Fibroblast of pulmonary artery (primary cell): ENCODE measurements around the gene ABHD16A.

ENCODE experiments used
- DNase-seq: peaks from one replicate; pipeline ENCODE4 v3.0.0-alpha.2; 2010; ENCODE audit warnings: low read depth
- H3K4me3 ChIP-seq: replicated peaks from 2 replicates; pipeline ENCODE4 v1.5.1; 2011; ENCODE audit warnings: low read depth, mild to moderate bottlenecking, control low read depth, low read length, moderate library complexity
- TF ChIP-seq, protein P1 (sequence below): IDR thresholded peaks from 2 replicates; pipeline ENCODE4 v1.5.1; 2011; ENCODE audit warnings: mild to moderate bottlenecking, control low read depth, low read length, inconsistent platforms; ENCODE audit errors: missing control alignments

ABHD16A gene

DNA sequence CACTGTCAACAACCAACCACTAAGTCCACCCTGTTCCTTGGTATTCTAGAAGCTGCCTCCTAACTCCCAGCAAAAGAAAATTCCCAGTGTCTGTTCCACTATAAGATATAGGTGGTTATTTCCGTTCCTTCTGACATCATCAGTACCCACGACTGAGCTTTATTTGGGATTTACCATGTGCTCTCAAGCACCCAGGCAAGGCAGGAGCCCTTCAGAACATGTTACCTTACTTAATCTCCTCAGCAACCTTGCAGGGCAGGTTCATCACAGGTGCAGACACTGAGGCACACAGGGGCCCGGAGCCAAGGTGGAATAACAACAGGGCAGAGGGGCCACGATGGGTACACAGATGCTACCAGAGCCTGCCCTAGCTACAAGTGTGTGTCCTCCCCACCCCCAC is 10.8 kb downstream of the ABHD16A start:
- no peak for DNase-seq
- no peak overlapping the region for H3K4me3 ChIP-seq
- TF ChIP-seq, protein P1, sequence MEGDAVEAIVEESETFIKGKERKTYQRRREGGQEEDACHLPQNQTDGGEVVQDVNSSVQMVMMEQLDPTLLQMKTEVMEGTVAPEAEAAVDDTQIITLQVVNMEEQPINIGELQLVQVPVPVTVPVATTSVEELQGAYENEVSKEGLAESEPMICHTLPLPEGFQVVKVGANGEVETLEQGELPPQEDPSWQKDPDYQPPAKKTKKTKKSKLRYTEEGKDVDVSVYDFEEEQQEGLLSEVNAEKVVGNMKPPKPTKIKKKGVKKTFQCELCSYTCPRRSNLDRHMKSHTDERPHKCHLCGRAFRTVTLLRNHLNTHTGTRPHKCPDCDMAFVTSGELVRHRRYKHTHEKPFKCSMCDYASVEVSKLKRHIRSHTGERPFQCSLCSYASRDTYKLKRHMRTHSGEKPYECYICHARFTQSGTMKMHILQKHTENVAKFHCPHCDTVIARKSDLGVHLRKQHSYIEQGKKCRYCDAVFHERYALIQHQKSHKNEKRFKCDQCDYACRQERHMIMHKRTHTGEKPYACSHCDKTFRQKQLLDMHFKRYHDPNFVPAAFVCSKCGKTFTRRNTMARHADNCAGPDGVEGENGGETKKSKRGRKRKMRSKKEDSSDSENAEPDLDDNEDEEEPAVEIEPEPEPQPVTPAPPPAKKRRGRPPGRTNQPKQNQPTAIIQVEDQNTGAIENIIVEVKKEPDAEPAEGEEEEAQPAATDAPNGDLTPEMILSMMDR: no peak

DNA sequence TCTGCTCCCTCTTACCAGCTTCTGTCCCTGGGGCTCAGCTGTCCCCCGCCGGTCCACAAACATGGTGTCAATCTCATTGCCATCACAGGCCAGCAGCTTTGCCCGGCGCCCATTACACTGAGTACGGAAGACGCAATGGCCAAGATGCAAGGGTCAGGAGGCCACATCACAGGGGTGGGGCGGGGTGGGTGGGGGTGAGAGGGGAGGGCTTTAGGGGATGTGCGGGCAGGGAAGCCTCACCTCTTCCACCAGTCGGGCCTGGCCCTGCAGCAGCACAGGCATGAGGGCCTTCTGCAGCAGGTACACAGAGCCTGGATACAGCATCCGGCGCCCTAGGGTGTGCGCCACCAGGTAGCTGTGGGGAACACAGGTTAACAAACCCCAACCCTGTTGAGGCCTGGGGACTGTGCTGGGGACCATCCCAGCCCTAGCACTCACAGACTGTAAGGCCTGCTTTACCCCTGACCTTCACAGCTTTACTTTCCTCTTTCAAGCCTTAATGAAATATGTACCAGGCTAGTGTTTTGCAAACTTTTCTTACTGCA is 11.5 kb downstream of the ABHD16A start:
- no peak overlapping the region for H3K4me3 ChIP-seq
- DNase-seq: no peak
- TF ChIP-seq, protein P1: no peak

DNA sequence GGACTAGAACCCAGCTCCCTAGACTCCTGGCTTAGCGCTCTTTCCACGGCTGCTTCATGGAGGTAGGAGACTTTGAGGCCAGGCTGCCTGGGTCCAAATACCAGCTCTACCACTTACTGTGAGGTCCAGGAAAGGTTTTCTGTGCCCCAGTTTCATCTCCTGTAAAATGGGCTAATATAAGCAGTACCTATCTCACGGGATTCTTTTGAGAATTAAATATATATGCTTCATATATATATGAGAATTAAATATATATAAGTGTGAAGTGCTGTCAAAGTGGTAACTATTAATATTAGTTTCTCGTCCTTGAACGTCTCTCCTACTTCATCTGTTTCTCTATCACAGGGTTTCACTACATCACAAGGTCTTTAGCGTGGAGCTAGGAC is 12.1 kb downstream of the ABHD16A start:
- TF ChIP-seq, protein P1: no peak
- no peak for DNase-seq
- no peak overlapping the region for H3K4me3 ChIP-seq

DNA sequence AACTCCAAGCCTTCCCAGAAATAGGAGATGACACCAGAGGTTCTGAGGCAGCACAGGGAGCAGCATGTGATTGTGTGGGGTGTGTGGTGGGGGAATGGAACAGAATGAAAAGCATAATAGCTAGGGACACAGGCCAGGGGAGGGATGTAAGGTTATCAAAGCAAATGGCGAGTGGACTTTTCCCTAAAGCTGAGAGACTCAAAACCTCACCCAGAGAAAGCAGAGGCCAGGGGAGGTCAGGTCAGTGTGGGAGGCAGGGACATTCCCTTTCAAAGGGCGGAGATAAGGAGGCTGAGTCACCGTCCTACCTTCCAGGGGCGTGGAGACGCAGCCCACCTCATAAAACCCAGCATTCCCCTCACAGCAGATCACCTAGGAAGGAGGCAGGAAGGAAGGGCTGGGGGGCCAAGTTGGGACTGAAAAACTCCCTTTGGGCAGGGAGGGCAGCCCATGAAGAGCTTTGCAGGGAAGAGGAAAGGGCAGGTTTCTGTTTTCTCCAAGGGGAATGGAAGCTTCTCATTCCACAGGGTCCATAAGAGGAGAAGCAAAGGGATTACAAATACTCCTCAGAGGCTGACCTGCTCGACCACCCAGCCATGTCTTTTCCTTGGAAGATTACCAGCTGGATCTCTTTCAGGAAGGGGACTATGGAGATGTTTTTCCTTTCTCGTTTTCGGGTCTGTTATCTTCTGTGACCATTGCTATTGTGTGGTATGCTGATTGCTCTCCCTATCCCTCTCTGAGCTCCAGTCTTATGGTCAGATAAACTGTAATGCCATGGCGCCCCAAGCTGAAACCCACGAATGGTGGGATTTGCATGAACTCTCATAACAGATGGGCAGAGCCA is 12.7 kb downstream of the ABHD16A start:
- TF ChIP-seq, protein P1: no peak
- no peak for DNase-seq
- no peak overlapping the region for H3K4me3 ChIP-seq

DNA sequence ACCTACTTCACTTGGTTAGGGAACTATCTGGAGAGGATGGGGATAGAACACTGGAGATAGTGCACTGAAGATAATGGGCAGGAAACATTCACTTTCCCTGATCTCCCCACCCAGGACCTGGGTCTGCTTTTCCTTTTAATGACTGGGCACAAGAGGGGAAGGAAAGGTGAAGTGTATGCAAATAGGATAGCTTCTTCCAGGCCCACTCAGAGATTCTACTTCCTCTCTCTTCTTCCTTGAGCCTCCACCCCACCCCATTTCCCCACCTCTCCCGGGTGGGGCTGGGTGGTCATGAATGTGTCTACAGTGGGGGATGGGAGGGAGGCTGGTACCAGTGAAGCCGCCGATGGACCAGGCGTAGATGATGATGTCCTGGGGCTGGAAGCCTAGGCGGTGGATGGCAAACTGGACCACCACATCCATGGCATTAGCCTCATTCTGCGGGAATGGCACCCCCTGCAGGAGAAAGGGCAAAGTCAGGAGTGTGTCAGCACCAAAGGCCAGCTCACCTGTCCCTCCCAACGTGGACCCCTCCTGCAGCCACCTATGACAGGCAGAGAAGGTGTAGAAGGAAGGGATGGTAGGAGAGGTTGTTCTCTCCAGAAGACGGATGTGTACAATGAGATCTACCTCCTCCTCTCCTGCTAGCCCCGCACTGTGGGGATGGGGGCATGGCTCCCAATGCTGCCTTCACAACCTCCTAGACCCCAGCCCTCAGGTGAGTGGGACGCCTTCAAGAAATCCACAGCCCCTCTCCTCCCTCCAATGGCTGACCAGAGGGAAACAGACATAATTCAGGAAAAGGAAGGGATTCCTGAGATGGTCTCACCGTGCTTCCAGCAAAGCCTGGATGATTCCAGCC is 13.6 kb downstream of the ABHD16A start:
- TF ChIP-seq, protein P1: peak; percentile 42
- DNase-seq: no peak
- H3K4me3 ChIP-seq: no peak overlapping the region

DNA sequence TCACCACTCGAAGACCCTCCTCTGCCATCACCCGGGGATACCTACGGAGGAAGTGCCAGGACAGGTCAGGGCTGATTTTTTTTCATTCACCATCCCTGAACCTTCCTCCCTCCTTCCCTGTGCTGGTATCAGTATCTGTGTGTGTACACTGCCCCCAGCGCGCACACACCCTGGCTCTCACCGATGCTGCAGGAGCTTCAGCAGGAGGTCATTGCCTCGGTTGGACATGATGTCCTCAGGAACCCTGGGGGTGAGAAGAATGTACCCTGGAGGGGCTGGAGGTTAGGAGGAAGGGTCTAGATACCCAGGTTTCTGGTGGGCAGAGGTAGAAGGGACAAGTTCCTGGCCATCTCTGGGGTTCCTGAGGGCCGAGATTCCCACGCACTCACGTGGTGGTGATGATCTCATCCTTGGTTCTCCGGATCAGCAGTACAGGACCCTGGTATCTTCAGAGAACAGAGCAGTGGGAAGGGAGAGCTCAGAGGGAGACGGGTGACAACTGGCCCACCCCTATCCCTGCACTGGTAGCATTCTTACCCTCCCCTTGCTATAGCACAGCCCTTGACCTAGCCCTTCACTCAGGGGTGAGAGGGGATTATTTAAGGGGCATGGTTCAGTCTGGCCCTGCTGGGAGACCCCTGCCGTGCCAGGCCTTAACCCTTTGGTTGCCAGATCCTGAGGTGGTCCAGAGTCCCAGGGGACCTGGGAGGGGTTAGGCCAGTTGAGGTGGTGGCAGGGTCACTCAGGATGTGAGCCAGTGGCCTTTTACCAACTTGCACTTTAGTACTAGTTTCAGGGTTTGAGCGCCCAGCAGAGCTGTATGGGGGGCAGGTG is 15.0 kb downstream of the ABHD16A start:
- no peak overlapping the region for H3K4me3 ChIP-seq
- DNase-seq: no peak
- TF ChIP-seq, protein P1: no peak
